Activated CD8-positive, alpha-beta memory T cell treated with anti-CD3 and anti-CD28 coated beads for 1 hour (primary cell): ENCODE measurements around the gene RDM1.

Source experiments
- DNase-seq, 2 donors: peaks; one replicate each; pipeline ENCODE4 v3.0.0-alpha.2; 2020; ENCODE audit warnings: low read depth in 1 of 2; ENCODE audit errors: extremely low read depth in 1 of 2

Gene RDM1

DNA sequence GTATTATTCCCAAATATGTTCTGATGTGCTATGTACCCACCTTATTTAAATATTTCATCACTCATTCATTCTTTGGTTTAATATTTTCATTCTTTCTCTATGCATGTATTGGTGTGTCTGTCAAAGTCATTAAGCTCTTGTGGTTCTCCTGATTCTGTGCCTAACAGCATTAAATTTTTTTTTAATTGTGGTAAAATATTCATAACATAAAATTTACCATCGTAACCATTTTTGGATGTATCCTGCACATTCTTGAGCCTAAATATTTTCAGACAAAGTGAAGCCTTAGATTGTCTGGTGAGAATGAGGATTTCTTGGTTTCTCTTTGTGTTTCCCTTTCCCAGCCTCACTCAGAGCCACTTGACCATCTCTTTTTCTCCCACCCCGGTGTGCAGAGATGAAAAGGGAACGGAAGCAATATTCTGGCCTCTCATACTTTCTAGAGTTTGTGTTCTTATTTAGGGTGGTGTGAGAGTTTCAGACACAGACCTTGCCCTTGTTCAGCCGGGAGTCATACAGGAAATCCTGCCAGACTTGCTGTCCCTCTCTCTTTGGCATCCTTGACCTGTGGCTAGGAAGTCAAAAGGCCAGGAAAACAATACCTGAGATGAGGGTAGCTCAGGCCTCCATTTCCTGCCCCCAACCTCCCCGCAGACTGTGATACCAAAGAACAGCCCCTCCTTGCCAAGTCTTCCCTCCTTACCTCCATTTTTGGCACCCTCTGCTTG, 55.3 kb downstream of the RDM1 start:
- no peak for DNase-seq

- DNase-seq = no peak
These were observed 58.2 kb downstream of the RDM1 start for GRCh38 chr17:35872196-35872980.

GRCh38 chr17:35870906-35871819, 59.4 kb downstream of the RDM1 start:
- DNase-seq = no peak

- DNase-seq = no peak
These were observed 61.8 kb downstream of the RDM1 start, which contains the start of gene HEATR9 for GRCh38 chr17:35868737-35869136. TSS of gene HEATR9 (minus strand) at chr17:35868891. CDS start at chr17:35868742, 149 bp downstream.
